Neuronal stem cell (in vitro differentiated cells): ENCODE measurements around the gene CHMP1B.
A peak's percentile ranks its signal among the peaks of the same experiment; 100 is the strongest.

ENCODE experiments used
- DNase-seq: peaks from one replicate; pipeline ENCODE4 v3.0.0-alpha.2; 2013; ENCODE audit warnings: low spot score
- H2AFZ ChIP-seq: one replicate; pipeline ENCODE4 v1.6.1; 2013; ENCODE audit warnings: mild to moderate bottlenecking, low read length, inconsistent platforms
- H2AK5ac ChIP-seq: 2 replicates; pipeline ENCODE4 v1.6.1; 2013; ENCODE audit warnings: low read depth, mild to moderate bottlenecking, inconsistent platforms, low read length, moderate library complexity, mixed read lengths
- H2BK120ac ChIP-seq: 2 replicates; pipeline ENCODE4 v1.6.1; 2013; ENCODE audit warnings: low read depth, mild to moderate bottlenecking, inconsistent platforms, low read length, moderate library complexity, mixed read lengths
- H2BK12ac ChIP-seq: one replicate; pipeline ENCODE4 v1.6.1; 2013; ENCODE audit warnings: low read length, inconsistent platforms
- H2BK15ac ChIP-seq: 2 replicates; pipeline ENCODE4 v1.6.1; 2013; ENCODE audit warnings: mild to moderate bottlenecking, low read length, inconsistent platforms, mixed read lengths
- H2BK5ac ChIP-seq: one replicate; pipeline ENCODE4 v1.6.1; 2013; ENCODE audit warnings: inconsistent platforms, mild to moderate bottlenecking, low read length, moderate library complexity
- H3K14ac ChIP-seq: one replicate; pipeline ENCODE4 v1.6.1; 2013; ENCODE audit warnings: low read length, inconsistent platforms
- H3K18ac ChIP-seq: 2 replicates; pipeline ENCODE4 v1.6.1; 2013; ENCODE audit warnings: low read length, inconsistent platforms
- H3K23ac ChIP-seq: 2 replicates; pipeline ENCODE4 v1.6.1; 2013; ENCODE audit warnings: low read depth, mild to moderate bottlenecking, mixed read lengths, low read length, inconsistent platforms; ENCODE audit not compliant: poor library complexity
- H3K27ac ChIP-seq: replicated peaks from 3 replicates; pipeline ENCODE4 v1.5.1; 2013; ENCODE audit warnings: low read length, inconsistent platforms
- H3K27me3 ChIP-seq, 3 experiments: 2 replicates each; pipeline ENCODE4 v1.6.1; 2013; ENCODE audit warnings: low read length in 3 of 3, mild to moderate bottlenecking in 2 of 3, inconsistent platforms in 1 of 3, low read depth in 1 of 3, mixed read lengths in 1 of 3, moderate library complexity in 1 of 3; ENCODE audit not compliant: control insufficient read depth in 3 of 3, insufficient read depth in 3 of 3
- H3K36me3 ChIP-seq, 2 donors: replicated peaks in 1 of 2; 2 replicates each; pipeline ENCODE4 v1.6.1; 2013; ENCODE audit warnings: low read length in 2 of 2; ENCODE audit not compliant: control insufficient read depth in 2 of 2, insufficient read depth in 2 of 2
- H3K4ac ChIP-seq: 2 replicates; pipeline ENCODE4 v1.6.1; 2013; ENCODE audit warnings: inconsistent platforms, mild to moderate bottlenecking, low read length, moderate library complexity
- H3K4me1 ChIP-seq, 2 donors: 1 replicate in 1 of 2; 2 replicates in 1 of 2; pipeline ENCODE4 v1.6.1; 2013; ENCODE audit warnings: low read length in 2 of 2, low read depth in 1 of 2; ENCODE audit not compliant: control insufficient read depth in 2 of 2, insufficient read depth in 1 of 2
- H3K4me2 ChIP-seq: one replicate; pipeline ENCODE4 v1.6.1; 2013; ENCODE audit warnings: mild to moderate bottlenecking, low read length, inconsistent platforms; ENCODE audit not compliant: insufficient read depth, poor library complexity, severe bottlenecking
- H3K4me3 ChIP-seq, 2 donors: 2 replicates each; pipeline ENCODE4 v1.5.1; 2013; ENCODE audit warnings: low read length in 2 of 2, mild to moderate bottlenecking in 2 of 2, inconsistent platforms in 1 of 2, moderate library complexity in 1 of 2
- H3K79me1 ChIP-seq: one replicate; pipeline ENCODE4 v1.6.1; 2013; ENCODE audit warnings: low read depth, mild to moderate bottlenecking, inconsistent platforms, low read length, moderate library complexity
- H3K9ac ChIP-seq: one replicate; pipeline ENCODE4 v1.6.1; 2013; ENCODE audit warnings: mild to moderate bottlenecking, low read depth, low read length, inconsistent platforms; ENCODE audit not compliant: poor library complexity
- H3K9me3 ChIP-seq, 2 donors: replicated peaks in 1 of 2; 2 replicates each; pipeline versions ENCODE3 to v1.6.1; 2013; ENCODE audit warnings: low read length in 2 of 2, mild to moderate bottlenecking in 2 of 2, inconsistent platforms in 1 of 2, low read depth in 1 of 2, mixed read lengths in 1 of 2, moderate library complexity in 1 of 2; ENCODE audit not compliant: control insufficient read depth in 2 of 2, insufficient read depth in 1 of 2
- H4K8ac ChIP-seq: one replicate; pipeline ENCODE4 v1.6.1; 2013; ENCODE audit warnings: low read depth, mild to moderate bottlenecking, inconsistent platforms, low read length, moderate library complexity
- H4K91ac ChIP-seq: one replicate; pipeline ENCODE4 v1.6.1; 2013; ENCODE audit warnings: low read length, low read depth, mild to moderate bottlenecking, inconsistent platforms; ENCODE audit not compliant: poor library complexity
- WGBS, 2 donors: extraction: QIAGEN DNeasy Blood & Tissue Kit; methylation state at CpG; one replicate each; pipeline ENCODE4 v1.1.7; 2013; ENCODE audit warnings: missing lambda C conversion rate in 2 of 2, mixed read lengths in 1 of 2; ENCODE audit not compliant: insufficient read length in 2 of 2, insufficient replicate concordance in 1 of 2; ENCODE audit errors: extremely low coverage in 2 of 2; 5-methylcytosine and 5-hydroxymethylcytosine counted together

CHMP1B gene

GRCh38 chr18:11884396-11885030 lies 33.3 kb downstream of the CHMP1B start:
- no peak overlapping the region for H3K27ac ChIP-seq
- no peak for DNase-seq
- no peak overlapping the region for H3K23ac ChIP-seq
- no peaks in the 10 kb centered on the region for H3K27me3 ChIP-seq
- no CpG with 5 or more reads among the region's 12 CpGs for WGBS, 2 donors
- no peak overlapping the region for H3K14ac ChIP-seq
- H3K4me1 ChIP-seq: peaks cover 0 to 2% of the 10 kb centered on the region in 2 donors
- no peak overlapping the region for H2BK5ac ChIP-seq
- no peak overlapping the region for H3K9ac ChIP-seq
- peaks cover 6 to 75% of the 10 kb centered on the region in 2 donors for H3K36me3 ChIP-seq
- H3K4me3 ChIP-seq: peak overlapping the region in 1 of 2 donors; percentile 51
- no peak overlapping the region for H3K4me2 ChIP-seq
- no peak overlapping the region for H4K8ac ChIP-seq
- no peak overlapping the region for H3K18ac ChIP-seq
- no peak overlapping the region for H4K91ac ChIP-seq
- no peak overlapping the region for H2BK120ac ChIP-seq
- H3K79me1 ChIP-seq: peaks cover 4% of the 10 kb centered on the region
- H2AFZ ChIP-seq: no peak overlapping the region
- H3K9me3 ChIP-seq: no peaks in the 10 kb centered on the region
- no peak overlapping the region for H2BK15ac ChIP-seq
- no peak overlapping the region for H2BK12ac ChIP-seq
- no peak overlapping the region for H2AK5ac ChIP-seq
- H3K4ac ChIP-seq: no peak overlapping the region

- Histone ChIP-seq H2BK5ac (no peak overlapping the region), H3K18ac (no peak overlapping the region), H2BK12ac (no peak overlapping the region), H3K9me3 (no peaks in the 10 kb centered on the region), H3K27ac (no peak overlapping the region), H3K36me3 (peaks cover 6 to 77% of the 10 kb centered on the region in 2 donors), H3K4me2 (no peak overlapping the region), H3K14ac (no peak overlapping the region), H2BK15ac (no peak overlapping the region), H2AFZ (no peak overlapping the region), H3K79me1 (peaks cover 4% of the 10 kb centered on the region), H4K8ac (peak overlapping the region; percentile 95), H3K4me1 (peaks cover 0 to 2% of the 10 kb centered on the region in 2 donors), H3K4me3 (no peak overlapping the region), H3K9ac (no peak overlapping the region), H4K91ac (no peak overlapping the region), H2BK120ac (no peak overlapping the region), H2AK5ac (no peak overlapping the region), H3K4ac (no peak overlapping the region), H3K27me3 (no peaks in the 10 kb centered on the region), H3K23ac (no peak overlapping the region)
- no CpG with 5 or more reads among the region's 22 CpGs for WGBS, 2 donors
- no peak for DNase-seq
These were observed 34.2 kb downstream of the CHMP1B start for GRCh38 chr18:11885278-11885947.

- no CpG with 5 or more reads among the region's 19 CpGs for WGBS, 2 donors
- peak overlapping the region; percentile 27 for H2BK15ac ChIP-seq
These were observed 35.4 kb downstream of the CHMP1B start for GRCh38 chr18:11886577-11887110.

More at GRCh38 chr18:11886577-11887110, 35.4 kb downstream of the CHMP1B start:
- Histone ChIP-seq H2AFZ (no peak overlapping the region), H2BK5ac (no peak overlapping the region), H3K4me3 (no peak overlapping the region), H3K27me3 (no peaks in the 10 kb centered on the region), H2AK5ac (no peak overlapping the region), H4K91ac (no peak overlapping the region), H3K4ac (no peak overlapping the region), H3K36me3 (peaks cover 4 to 75% of the 10 kb centered on the region in 2 donors), H2BK120ac (no peak overlapping the region), H3K23ac (peak overlapping the region; percentile 75), H3K79me1 (no peaks in the 10 kb centered on the region), H3K18ac (peak overlapping the region; percentile 35), H2BK12ac (no peak overlapping the region), H3K14ac (no peak overlapping the region), H3K27ac (no peak overlapping the region), H4K8ac (peak overlapping the region; percentile 10), H3K9ac (peak overlapping the region; percentile 40), H3K4me2 (no peak overlapping the region), H3K9me3 (no peaks in the 10 kb centered on the region), H3K4me1 (peaks cover 0 to 2% of the 10 kb centered on the region in 2 donors)
- DNase-seq: no peak
